HG02623 (cell line): ENCODE results near the gene SMPD1.
"Not testable (repeated sequence)": the region's sequence is repeated elsewhere in the genome, so short reads cannot be mapped to it uniquely, and the experiment has no call there.

ENCODE experiments used
- ATAC-seq: cut with Tn5 transposase; IDR thresholded peaks from one replicate; pipeline ENCODE4 v1.9.1; 2021; ENCODE audit warnings: moderate library complexity; ENCODE audit not compliant: unreplicated experiment

The SMPD1 gene

GRCh38 chr11:6387811-6388599 is 2.3 kb upstream of the SMPD1 start:
- no peak for ATAC-seq

DNA sequence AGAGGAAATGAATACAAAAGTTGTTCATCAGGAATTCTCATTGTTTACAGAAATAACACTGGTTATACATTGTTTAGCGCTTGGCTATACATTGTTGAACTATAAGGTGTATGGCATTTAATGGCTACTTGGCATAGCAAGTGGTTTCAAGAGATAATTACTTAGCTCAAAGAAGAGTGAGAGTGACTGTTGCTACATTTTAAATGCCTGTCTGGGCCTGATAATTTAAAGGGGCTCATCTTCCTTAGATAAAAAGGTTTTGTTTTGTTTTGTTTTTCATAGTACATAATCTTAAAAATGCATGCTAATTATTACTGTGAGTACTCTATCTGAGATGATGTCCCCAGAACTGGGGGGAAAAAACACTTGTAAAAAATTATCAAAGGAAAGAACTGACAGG is 1.5 kb upstream of the SMPD1 start:
- no peak for ATAC-seq

DNA sequence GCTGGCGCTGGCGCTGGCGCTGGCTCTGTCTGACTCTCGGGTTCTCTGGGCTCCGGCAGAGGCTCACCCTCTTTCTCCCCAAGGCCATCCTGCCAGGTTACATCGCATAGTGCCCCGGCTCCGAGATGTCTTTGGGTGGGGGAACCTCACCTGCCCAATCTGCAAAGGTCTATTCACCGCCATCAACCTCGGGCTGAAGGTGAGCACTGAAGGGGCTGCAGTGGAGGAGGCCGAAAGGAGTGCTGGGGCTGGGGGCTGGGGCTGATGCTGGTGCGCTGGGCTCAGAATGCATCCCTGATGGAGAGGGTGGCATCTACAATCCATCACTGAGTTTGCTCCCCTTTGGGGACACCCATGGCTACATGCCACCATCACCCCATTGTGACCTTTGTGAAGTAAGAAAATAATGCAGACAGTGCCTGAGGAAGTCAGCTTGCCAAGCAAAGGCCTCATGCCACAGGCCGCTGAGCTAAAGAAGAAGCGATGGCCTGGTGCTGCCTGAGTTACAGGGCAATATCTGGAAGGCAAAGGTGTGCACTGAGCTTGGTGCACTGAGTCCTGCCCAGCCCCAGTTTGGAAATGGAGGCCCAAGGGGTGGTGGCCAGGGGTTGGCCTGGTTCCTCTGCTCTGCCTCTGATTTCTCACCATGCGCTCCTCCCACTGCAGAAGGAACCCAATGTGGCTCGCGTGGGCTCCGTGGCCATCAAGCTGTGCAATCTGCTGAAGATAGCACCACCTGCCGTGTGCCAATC is 620 bp downstream of the SMPD1 start:
- ATAC-seq, result no peak

- no peak for ATAC-seq
These were observed 1.4 kb downstream of the SMPD1 start for GRCh38 chr11:6391537-6392134.

DNA sequence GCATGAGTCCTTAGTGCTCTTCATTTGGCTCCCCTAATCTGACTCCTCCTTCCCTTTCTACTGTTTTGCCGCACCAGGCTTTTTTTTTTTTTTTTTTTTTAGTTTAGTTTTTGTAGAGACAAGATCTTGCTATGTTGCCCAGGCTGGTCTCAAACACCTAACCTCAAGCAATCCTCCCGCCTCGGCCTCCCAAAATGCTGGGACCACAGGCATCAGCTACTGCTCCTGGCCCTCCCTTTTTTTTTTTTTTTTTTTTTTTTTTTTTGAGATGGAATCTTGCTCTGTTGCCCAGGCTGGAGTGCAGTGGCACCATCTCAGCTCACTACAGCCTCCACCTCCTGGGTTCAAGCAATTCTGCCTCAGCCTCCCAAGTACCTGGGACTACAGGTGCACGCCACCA is 2.0 kb downstream of the SMPD1 start:
- ATAC-seq, result not testable (repeated sequence)

- no peak for ATAC-seq
These were observed 3.9 kb downstream of the SMPD1 start for GRCh38 chr11:6393989-6394670.

- no peak for ATAC-seq
These were observed 5.3 kb downstream of the SMPD1 start for GRCh38 chr11:6395470-6396060.

DNA sequence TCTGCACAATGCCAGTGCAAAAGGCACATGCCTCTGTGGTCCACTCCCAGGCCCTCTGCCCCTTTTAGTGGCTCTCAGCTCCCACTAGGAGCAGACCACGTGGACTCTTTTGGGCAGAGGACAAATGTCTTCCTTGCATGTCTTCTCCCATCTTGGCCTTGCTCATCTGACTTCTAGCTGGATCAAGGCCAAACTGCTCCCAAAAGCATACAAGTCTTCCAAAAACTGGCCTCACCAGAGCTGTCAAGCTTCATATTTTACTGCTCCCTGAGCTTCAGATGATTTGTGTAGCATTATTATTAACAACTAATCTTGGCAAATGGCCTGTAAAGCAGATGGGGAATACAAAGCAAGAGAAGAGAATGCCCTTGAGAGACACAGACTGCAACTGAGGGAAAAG is 6.9 kb downstream of the SMPD1 start:
- ATAC-seq, result no peak

DNA sequence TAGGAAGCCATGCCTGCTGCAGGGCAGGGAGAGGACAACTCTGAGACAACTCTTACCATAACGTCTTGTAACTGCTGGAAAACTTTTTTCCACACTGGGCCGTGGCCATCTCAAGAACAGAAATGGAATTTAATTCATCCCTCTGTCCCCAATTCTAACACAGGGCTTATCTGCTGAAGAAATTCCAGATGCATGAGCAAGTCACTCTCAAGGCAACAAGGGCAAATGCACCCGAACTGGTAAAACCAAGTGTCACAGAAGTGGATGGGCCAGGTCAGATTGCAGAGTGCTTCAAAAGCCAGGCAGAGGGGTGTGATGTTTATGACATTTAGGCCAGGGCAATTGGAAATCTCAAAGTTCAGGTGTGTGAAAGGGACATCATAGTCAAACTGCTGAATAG is 7.4 kb downstream of the SMPD1 start:
- no peak for ATAC-seq

- no peak for ATAC-seq
These were observed 10.4 kb downstream of the SMPD1 start for GRCh38 chr11:6400431-6401345.

GRCh38 chr11:6401464-6401863 is 11.2 kb downstream of the SMPD1 start:
- ATAC-seq, result no peak

DNA sequence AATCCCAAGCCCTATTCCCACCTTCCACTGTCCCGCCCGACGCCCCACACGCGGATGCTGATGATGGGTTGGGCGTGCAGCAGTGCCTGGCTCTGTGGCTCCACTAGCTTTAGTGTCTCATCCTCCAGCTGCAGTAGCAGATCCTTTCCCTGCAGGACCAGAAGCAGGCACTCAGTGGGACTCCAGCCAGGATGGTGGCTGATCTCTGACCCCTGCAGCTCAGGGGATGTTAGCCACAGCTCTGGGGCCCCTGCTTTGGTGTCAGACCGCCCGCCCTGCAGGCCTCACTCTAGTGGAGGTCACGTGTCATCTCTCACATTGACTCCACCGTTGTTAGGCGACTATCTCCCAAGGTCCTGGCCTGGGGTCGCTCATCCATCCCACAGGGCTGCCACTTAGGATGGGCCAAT is 11.8 kb downstream of the SMPD1 start:
- peak; percentile 26 for ATAC-seq

DNA sequence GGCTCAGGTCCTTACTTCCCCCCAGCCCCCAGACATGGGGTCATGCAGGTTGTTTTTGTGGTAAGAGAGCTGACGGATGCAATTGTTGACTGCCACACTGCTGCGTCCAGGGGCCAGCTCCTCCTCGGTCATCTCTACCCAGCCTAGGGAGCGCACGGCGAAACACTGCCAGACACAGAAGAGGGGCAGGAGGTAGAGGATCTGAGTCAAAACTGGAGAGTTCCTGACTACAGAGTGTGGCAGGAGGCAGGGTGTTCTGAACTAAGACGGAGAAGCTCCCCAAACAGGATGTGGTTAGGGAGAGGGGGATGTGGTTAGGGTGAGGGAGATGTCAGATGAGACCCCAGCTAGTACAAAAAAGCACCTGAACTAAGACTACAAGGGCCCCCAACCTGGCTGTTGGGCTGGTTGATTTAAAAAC is 12.3 kb downstream of the SMPD1 start:
- peak; percentile 97 for ATAC-seq

DNA sequence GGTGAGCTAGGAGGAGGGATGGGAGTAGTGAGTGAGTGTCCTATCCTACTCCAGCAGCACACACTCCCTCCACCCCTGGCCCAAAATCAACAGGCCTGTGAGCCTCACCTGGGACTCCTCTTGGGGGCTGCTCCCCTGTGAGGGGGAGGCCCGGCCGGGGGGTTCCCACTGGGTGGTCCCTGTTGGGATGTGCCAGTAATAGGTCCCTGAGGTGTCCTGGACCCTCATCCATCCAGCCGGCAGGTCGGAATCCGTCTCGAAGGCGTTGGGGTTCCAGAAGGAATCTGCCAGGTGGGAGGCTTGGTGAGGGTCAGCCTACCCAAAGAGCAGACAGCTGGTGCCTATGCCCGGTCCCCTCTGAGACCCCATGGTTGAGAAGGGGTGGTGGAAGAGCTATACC is 13.3 kb downstream of the SMPD1 start:
- ATAC-seq, result no peak

DNA sequence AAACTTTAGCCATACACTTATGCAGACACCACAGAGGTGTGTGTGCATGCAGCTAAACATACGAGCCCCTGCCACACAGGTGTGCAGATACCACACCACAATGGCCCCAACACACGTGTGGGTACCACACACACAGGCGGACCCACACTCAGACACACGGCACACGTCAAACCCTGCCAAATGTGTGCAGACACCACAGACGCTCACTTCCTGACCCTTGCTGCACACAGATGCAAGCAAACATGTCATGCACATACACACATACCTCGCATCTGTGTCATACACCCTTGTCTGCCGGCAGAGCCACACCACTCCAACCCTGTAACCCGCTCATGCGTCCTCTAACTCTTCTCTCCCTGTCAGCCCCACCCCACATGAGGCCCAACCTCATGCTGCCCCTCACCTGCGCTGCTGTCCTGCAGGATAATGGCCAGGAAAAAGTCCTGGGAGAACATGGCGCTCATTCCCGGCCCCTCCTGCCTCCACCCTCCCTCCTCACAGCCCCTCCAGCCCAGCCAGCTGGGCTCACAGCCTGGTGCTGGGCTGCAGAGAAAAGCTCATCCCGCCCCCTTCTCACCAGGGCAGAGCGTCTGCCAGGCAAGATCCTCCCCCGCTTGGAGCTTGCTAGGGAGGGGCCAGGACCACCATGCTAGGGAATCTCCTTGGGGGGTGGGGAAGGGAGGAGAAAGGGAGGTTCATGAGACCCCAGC is 14.2 kb downstream of the SMPD1 start:
- ATAC-seq, result no peak

- no peak for ATAC-seq
These were observed 14.9 kb downstream of the SMPD1 start for GRCh38 chr11:6405052-6405667.

GRCh38 chr11:6405846-6406245 is 15.6 kb downstream of the SMPD1 start:
- no peak for ATAC-seq

DNA sequence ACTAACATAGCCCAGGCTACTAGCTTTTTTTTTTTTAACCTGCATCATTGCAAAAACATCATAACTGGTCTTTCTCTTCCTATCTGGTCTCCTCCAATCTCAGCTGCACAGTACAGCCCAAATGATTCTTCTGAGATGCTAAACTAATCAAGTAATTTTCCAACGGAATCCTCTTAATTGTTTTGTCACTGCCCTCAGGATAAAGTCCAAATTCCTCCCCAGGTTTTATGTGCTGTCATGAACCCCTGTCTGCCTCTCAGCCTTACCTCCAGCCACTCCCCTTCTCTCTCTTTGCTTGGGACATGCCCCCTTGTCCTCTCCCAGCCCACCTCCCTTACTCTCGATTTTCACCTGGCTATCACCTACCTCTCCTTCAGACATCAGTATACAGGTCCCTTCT is 16.1 kb downstream of the SMPD1 start:
- no peak for ATAC-seq
